Spinal cord (tissue), 10 donors: Measurements from ENCODE around the gene TRPV2. TPM values are rescaled to one million over a fixed set of nuclear protein-coding genes. Genes with fewer than 3 reads are reported as not detected.

Experiments used
- DNase-seq, 6 donors: peaks; one replicate each; pipeline versions ENCODE4 v3.0.0 to v3.0.0-alpha.2; 2013 to 2015; ENCODE audit warnings: low spot score in 6 of 6, low read depth in 4 of 6
- H3K27ac ChIP-seq: one replicate; pipeline ENCODE4 v1.5.1; 2013; ENCODE audit warnings: low read depth, low read length, control low read depth
- H3K27me3 ChIP-seq: one replicate; pipeline ENCODE4 v1.6.1; 2013; ENCODE audit warnings: low read length; ENCODE audit not compliant: control insufficient read depth, insufficient read depth
- H3K36me3 ChIP-seq: one replicate; pipeline ENCODE4 v1.6.1; 2013; ENCODE audit warnings: low read length; ENCODE audit not compliant: control insufficient read depth, insufficient read depth
- H3K4me1 ChIP-seq: one replicate; pipeline ENCODE4 v1.6.1; 2013; ENCODE audit warnings: low read length; ENCODE audit not compliant: control insufficient read depth, insufficient read depth
- H3K4me3 ChIP-seq: one replicate; pipeline ENCODE4 v1.5.1; 2013; ENCODE audit warnings: low read depth, low read length, control low read depth
- H3K9me3 ChIP-seq: one replicate; pipeline ENCODE4 v1.6.1; 2013; ENCODE audit warnings: low read length; ENCODE audit not compliant: control insufficient read depth, insufficient read depth
- WGBS: methylation state at CpG from one replicate; pipeline ENCODE4 v1.1.5; 2013; ENCODE audit warnings: missing lambda C conversion rate; ENCODE audit not compliant: insufficient coverage; 5-methylcytosine and 5-hydroxymethylcytosine counted together
- polyA plus RNA-seq, 2 donors: library from polyadenylated mRNA; unstranded; fragments of 120-200 nt; gene quantifications; one replicate each; pipeline ENCODE4 v1.2.1, GENCODE V29; 2013; ENCODE audit not compliant: insufficient read length in 2 of 2
- total RNA-seq, 2 donors: library from RNA; depleted of rRNA in 1 of 2; stranded (reverse); fragments of 120-200 nt in 1 of 2; fragments of >200 nt in 1 of 2; gene quantifications; one replicate each; pipeline versions ENCODE4 v1.2.3 to v1.2.4, GENCODE V29; 2013 to 2014
- donor health status: healthy.

Gene TRPV2
- total and polyA plus RNA-seq, 4 donors: 4.5 to 19.3 (median 16.9) TPM

GRCh38 chr17:16442141-16442540, 26.8 kb downstream of the TRPV2 start:
- H3K27me3 ChIP-seq: no peaks in the 10 kb centered on the region
- H3K36me3 ChIP-seq: peaks cover 38% of the 10 kb centered on the region

GRCh38 chr17:16442594-16443510, 27.5 kb downstream of the TRPV2 start:
- H3K4me1 ChIP-seq: peaks cover 34% of the 10 kb centered on the region
- no peaks in the 10 kb centered on the region for H3K9me3 ChIP-seq
- no peak overlapping the region for H3K27ac ChIP-seq
- no peak for DNase-seq
- H3K36me3 ChIP-seq: peaks cover 45% of the 10 kb centered on the region
- 89% methylated on average over 6 of the region's 7 CpGs for WGBS
- no peak overlapping the region for H3K4me3 ChIP-seq
- H3K27me3 ChIP-seq: no peaks in the 10 kb centered on the region

More at GRCh38 chr17:16442141-16442540, 26.8 kb downstream of the TRPV2 start:
- no peak overlapping the region for H3K4me3 ChIP-seq
- H3K4me1 ChIP-seq: peaks cover 34% of the 10 kb centered on the region
- no peak overlapping the region for H3K27ac ChIP-seq
- DNase-seq: no peak
- 93% methylated on average over 1 of the region's 1 CpG for WGBS
- no peaks in the 10 kb centered on the region for H3K9me3 ChIP-seq

DNA sequence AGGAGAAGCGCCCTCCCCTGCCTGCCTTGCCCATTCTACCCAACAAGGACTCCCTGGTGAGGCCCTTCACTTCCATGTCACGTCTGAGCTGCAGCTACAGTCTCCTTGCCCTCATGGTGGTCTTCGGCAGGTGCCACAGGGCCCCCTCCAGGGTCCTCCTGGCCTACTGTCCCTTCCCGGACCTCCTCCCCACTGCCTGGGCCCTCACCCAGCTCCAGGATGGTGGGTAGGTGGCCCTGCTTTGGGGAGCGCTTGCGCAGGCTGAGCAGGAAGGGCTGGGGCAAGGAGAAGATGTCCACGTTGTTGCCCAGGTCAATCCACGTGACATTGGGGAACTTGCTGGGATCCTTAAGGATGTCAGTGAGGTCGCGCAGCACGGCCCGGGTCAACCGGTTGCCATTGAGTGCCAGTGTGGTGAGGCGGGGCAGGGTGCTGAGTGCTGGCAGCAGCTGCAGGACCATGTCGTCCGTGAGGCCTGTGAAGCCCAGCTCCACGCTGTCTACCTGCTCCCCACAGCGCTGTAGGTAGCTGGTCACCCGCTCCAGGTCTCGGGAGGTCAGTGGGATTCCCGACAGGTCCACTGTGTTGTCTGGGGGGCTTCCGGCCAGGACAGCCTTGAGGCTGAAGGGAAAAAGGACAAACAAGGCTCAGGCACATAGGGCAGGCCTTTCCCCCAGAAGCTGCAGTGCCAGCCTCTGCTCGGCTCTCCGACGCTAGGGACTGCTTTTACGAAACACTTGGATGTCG, 28.3 kb downstream of the TRPV2 start:
- Histone ChIP-seq H3K4me3 (no peak overlapping the region), H3K36me3 (peaks cover 53% of the 10 kb centered on the region), H3K27ac (no peak overlapping the region), H3K27me3 (no peaks in the 10 kb centered on the region), H3K9me3 (no peaks in the 10 kb centered on the region), H3K4me1 (peaks cover 28% of the 10 kb centered on the region)
- 87% methylated on average over 26 of the region's 27 CpGs for WGBS
- no peak for DNase-seq

GRCh38 chr17:16444258-16444886, 29.0 kb downstream of the TRPV2 start:
- WGBS: 60% methylated on average over 2 of the region's 6 CpGs
- peaks cover 59% of the 10 kb centered on the region for H3K36me3 ChIP-seq

DNA sequence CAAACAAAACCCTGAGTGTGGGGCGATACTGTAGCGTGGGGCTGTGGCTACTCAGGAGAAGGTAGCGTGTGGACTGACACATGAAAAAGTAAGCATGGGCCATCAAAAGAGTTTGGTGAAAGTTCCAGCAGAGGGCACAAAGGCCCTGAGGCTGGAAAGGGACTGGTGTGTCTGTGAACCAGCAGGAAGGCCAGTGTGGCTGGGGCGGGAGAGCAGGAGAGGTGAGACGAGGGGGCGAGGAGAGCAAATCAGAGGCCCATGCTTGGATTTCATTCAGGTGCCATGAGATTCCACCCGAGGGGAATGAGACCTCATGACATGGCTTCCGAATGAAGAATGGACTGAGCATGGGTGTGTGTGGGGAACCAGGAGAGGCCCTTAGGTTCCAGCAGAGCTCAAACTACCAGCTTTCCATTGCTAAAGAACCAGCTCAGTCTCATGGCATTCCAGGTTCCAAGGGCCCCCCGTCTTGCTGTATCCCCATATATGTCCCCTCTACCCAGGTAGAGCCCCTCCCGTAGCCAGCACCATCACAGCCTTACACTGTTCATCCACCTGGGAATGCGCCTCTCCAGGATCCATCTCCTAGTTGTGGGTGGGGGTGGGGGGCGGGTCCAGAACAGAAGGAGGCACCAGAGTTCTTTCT, 31.1 kb downstream of the TRPV2 start:
- Histone ChIP-seq H3K4me3 (no peak overlapping the region), H3K9me3 (no peaks in the 10 kb centered on the region), H3K27ac (no peak overlapping the region), H3K4me1 (peaks cover 18% of the 10 kb centered on the region), H3K27me3 (no peaks in the 10 kb centered on the region), H3K36me3 (peaks cover 70% of the 10 kb centered on the region)
- DNase-seq: no peak
- WGBS: 87% methylated on average over 7 of the region's 12 CpGs

More at GRCh38 chr17:16444258-16444886, 29.0 kb downstream of the TRPV2 start:
- Histone ChIP-seq H3K27ac (no peak overlapping the region), H3K9me3 (no peaks in the 10 kb centered on the region), H3K4me1 (peaks cover 28% of the 10 kb centered on the region), H3K4me3 (no peak overlapping the region), H3K27me3 (no peaks in the 10 kb centered on the region)
- peak in 2 of 6 donors; percentile 26 to 41 for DNase-seq

- DNase-seq: no peak
- H3K27me3 ChIP-seq: no peaks in the 10 kb centered on the region
- H3K36me3 ChIP-seq: peaks cover 64% of the 10 kb centered on the region
- H3K27ac ChIP-seq: no peak overlapping the region
- H3K4me3 ChIP-seq: no peak overlapping the region
- WGBS: 88% methylated on average over 8 of the region's 8 CpGs
- H3K9me3 ChIP-seq: no peaks in the 10 kb centered on the region
- H3K4me1 ChIP-seq: peaks cover 18% of the 10 kb centered on the region
These were observed 32.3 kb downstream of the TRPV2 start for GRCh38 chr17:16447676-16448075.

GRCh38 chr17:16448490-16448889, 33.1 kb downstream of the TRPV2 start:
- no peaks in the 10 kb centered on the region for H3K27me3 ChIP-seq
- WGBS: 93% methylated on average over 3 of the region's 6 CpGs
- DNase-seq: no peak
- peaks cover 58% of the 10 kb centered on the region for H3K36me3 ChIP-seq
- peaks cover 17% of the 10 kb centered on the region for H3K4me1 ChIP-seq
- no peak overlapping the region for H3K27ac ChIP-seq
- no peak overlapping the region for H3K4me3 ChIP-seq
- no peaks in the 10 kb centered on the region for H3K9me3 ChIP-seq

DNA sequence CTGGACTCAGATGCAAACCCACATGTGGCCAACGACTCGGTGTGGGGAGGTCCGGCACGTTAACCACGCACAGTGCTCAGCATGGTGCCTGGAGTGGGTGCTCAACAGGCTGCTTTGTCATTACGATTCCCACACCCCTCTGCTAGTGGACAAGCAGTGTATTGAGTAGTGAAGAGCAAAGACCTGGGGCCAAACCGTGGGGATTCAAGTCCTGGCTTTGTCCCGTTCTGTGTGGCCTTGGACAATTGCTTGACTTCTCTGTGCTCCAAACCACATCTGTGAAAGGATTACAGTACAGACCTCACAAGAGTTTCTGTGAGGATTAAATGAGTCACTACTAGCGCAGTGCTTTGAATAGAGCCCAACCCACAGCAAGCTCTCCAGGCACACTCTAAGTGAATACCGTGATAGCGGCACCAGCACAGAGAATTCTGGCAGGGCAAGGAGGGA, 33.8 kb downstream of the TRPV2 start:
- Histone ChIP-seq H3K27me3 (no peaks in the 10 kb centered on the region), H3K4me1 (peaks cover 11% of the 10 kb centered on the region), H3K36me3 (peaks cover 51% of the 10 kb centered on the region), H3K9me3 (no peaks in the 10 kb centered on the region), H3K27ac (no peak overlapping the region), H3K4me3 (no peak overlapping the region)
- 74% methylated on average over 7 of the region's 11 CpGs for WGBS
- DNase-seq: no peak

DNA sequence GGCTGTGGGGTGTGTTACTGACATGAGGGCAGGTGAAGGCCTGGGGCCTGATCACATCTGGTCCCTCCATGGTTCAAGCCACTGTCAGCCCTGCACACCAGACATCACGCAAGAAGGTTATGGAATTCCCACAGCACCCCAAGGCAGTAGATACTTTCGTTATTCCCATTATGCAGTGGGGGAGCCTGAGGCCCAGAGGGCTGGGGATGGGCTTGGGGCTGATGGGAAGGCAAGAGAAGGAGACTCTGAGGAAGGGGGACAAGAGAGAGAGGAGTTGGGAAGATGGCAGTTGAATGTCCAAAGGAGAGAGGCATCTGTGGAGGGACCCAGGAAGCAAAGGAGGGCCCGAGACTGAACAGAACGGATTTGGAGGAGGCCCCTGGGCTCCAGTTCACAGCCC, 34.7 kb downstream of the TRPV2 start:
- no peaks in the 10 kb centered on the region for H3K9me3 ChIP-seq
- H3K4me3 ChIP-seq: no peak overlapping the region
- H3K36me3 ChIP-seq: peaks cover 46% of the 10 kb centered on the region
- H3K27ac ChIP-seq: no peak overlapping the region
- H3K4me1 ChIP-seq: peaks cover 6% of the 10 kb centered on the region
- 96% methylated on average over 4 of the region's 4 CpGs for WGBS
- no peaks in the 10 kb centered on the region for H3K27me3 ChIP-seq
- DNase-seq: no peak
